OCI-LY1 (cell line): ENCODE measurements around the gene FAM83D.

Experiments used
- H2AFZ ChIP-seq: fragments of 200-600 bp; sonication (generic), shearing (Covaris generic); 2 replicates; pipeline ENCODE4 v1.6.0; 2014; ENCODE audit warnings: antibody characterized with exemption, mild to moderate bottlenecking, low read length
- H3F3A ChIP-seq: fragments of 200-600 bp; sonication (generic), shearing (Covaris generic); 2 replicates; pipeline ENCODE4 v1.6.0; 2014; ENCODE audit warnings: mild to moderate bottlenecking, antibody characterized with exemption, low read length, moderate library complexity; ENCODE audit not compliant: insufficient read depth
- H3K27ac ChIP-seq: fragments of 200-600 bp; sonication (generic); 2 replicates; pipeline ENCODE4 v1.5.1; 2014; ENCODE audit warnings: low read length, mixed run types, mild to moderate bottlenecking, low read depth; ENCODE audit not compliant: poor library complexity, severe bottlenecking
- H3K27me3 ChIP-seq: fragments of 200-600 bp; sonication (generic); 2 replicates; pipeline ENCODE4 v1.6.0; 2014; ENCODE audit warnings: antibody characterized with exemption, mild to moderate bottlenecking, low read length, moderate library complexity; ENCODE audit not compliant: insufficient read depth
- H3K36me3 ChIP-seq: fragments of 200-600 bp; sonication (generic); 2 replicates; pipeline ENCODE4 v1.6.1; 2014; ENCODE audit warnings: mild to moderate bottlenecking, antibody characterized with exemption, low read length, moderate library complexity, mixed read lengths; ENCODE audit not compliant: insufficient read depth
- H3K4me1 ChIP-seq: fragments of 200-600 bp; sonication (generic); 2 replicates; pipeline ENCODE4 v1.5.1; 2014; ENCODE audit warnings: mild to moderate bottlenecking, low read length, moderate library complexity; ENCODE audit not compliant: insufficient read depth, severe bottlenecking
- H3K4me2 ChIP-seq: fragments of 200-600 bp; sonication (generic), shearing (Covaris generic); 2 replicates; pipeline ENCODE4 v1.6.1; 2014; ENCODE audit warnings: low read length
- H3K4me3 ChIP-seq: fragments of 200-600 bp; sonication (generic); 2 replicates; pipeline ENCODE4 v1.5.1; 2014; ENCODE audit warnings: low read length, low read depth, mild to moderate bottlenecking, mixed read lengths; ENCODE audit not compliant: poor library complexity, severe bottlenecking
- H3K79me2 ChIP-seq: fragments of 200-600 bp; shearing (Covaris generic); 2 replicates; pipeline ENCODE4 v1.6.1; 2016; ENCODE audit warnings: mixed run types, low read length, mixed read lengths; ENCODE audit not compliant: insufficient read depth
- H3K9ac ChIP-seq: fragments of 200-600 bp; sonication (generic), shearing (Covaris generic); 2 replicates; pipeline ENCODE4 v1.6.1; 2014; ENCODE audit warnings: mild to moderate bottlenecking, low read length, mixed read lengths
- H3K9me2 ChIP-seq: fragments of 200-600 bp; sonication (generic), shearing (Covaris generic); 2 replicates; pipeline ENCODE4 v1.6.1; 2014; ENCODE audit warnings: low read depth, mild to moderate bottlenecking, low read length, mixed read lengths
- H3K9me3 ChIP-seq: fragments of 200-600 bp; shearing (Covaris generic); 2 replicates; pipeline ENCODE4 v1.6.1; 2014; ENCODE audit warnings: low read length, mixed read lengths
- H4K20me1 ChIP-seq: fragments of 200-600 bp; sonication (generic), shearing (Covaris generic); 2 replicates; pipeline ENCODE4 v1.6.0; 2016; ENCODE audit warnings: mild to moderate bottlenecking, low read length; ENCODE audit not compliant: insufficient read depth
- EZH2 ChIP-seq: fragments of 200-600 bp; sonication (generic), shearing (Covaris generic); IDR thresholded peaks from 2 replicates; pipeline ENCODE4 v1.8.0; 2017; ENCODE audit warnings: borderline replicate concordance, mixed run types, mild to moderate bottlenecking, antibody characterized with exemption, low read length, moderate library complexity, mixed read lengths
- TF ChIP-seq, protein P1 (sequence below): fragments of 200-600 bp; sonication (generic), shearing (Covaris generic); IDR thresholded peaks from 2 replicates; pipeline ENCODE4 v1.5.1; 2017; ENCODE audit warnings: mild to moderate bottlenecking, antibody characterized with exemption, low read length, moderate library complexity, mixed read lengths

FAM83D gene

DNA sequence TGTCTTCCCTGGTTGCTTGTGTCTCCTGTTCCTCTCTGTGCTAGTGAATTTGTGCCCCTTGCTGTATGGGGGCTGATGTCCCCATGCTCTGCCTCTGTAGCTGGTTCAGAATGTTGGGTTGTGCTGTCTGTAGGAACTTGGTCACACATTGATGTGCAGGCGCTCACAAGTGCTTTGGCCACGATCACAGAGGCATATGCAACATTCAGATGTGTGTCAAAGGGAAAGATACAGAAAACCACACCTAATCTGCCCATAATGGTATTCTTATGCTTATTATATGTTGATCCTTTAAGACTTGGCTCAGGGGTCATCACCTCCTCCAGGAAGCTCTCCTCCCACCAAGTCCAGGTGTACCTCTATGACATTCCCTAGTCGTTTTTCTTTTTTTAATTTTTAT is 18.8 kb downstream of the FAM83D start:
- no peak overlapping the region for H3K4me3 ChIP-seq
- no peak overlapping the region for H3K4me2 ChIP-seq
- no peak overlapping the region for H3K9ac ChIP-seq
- H4K20me1 ChIP-seq = no peaks in the 10 kb centered on the region
- H3F3A ChIP-seq = no peaks in the 10 kb centered on the region
- H3K9me3 ChIP-seq = no peaks in the 10 kb centered on the region
- TF ChIP-seq, protein P1, sequence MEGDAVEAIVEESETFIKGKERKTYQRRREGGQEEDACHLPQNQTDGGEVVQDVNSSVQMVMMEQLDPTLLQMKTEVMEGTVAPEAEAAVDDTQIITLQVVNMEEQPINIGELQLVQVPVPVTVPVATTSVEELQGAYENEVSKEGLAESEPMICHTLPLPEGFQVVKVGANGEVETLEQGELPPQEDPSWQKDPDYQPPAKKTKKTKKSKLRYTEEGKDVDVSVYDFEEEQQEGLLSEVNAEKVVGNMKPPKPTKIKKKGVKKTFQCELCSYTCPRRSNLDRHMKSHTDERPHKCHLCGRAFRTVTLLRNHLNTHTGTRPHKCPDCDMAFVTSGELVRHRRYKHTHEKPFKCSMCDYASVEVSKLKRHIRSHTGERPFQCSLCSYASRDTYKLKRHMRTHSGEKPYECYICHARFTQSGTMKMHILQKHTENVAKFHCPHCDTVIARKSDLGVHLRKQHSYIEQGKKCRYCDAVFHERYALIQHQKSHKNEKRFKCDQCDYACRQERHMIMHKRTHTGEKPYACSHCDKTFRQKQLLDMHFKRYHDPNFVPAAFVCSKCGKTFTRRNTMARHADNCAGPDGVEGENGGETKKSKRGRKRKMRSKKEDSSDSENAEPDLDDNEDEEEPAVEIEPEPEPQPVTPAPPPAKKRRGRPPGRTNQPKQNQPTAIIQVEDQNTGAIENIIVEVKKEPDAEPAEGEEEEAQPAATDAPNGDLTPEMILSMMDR = no peak
- TF ChIP-seq EZH2 = no peak
- H3K9me2 ChIP-seq = no peaks in the 10 kb centered on the region
- no peak overlapping the region for H3K27ac ChIP-seq
- no peaks in the 10 kb centered on the region for H3K27me3 ChIP-seq
- H3K79me2 ChIP-seq = 0 out of 2 replicates have a peak, but pooled peaks cover 3% of the 10 kb centered on the region
- no peak overlapping the region for H2AFZ ChIP-seq
- H3K36me3 ChIP-seq = peaks cover 92% of the 10 kb centered on the region
- no peaks in the 10 kb centered on the region for H3K4me1 ChIP-seq

DNA sequence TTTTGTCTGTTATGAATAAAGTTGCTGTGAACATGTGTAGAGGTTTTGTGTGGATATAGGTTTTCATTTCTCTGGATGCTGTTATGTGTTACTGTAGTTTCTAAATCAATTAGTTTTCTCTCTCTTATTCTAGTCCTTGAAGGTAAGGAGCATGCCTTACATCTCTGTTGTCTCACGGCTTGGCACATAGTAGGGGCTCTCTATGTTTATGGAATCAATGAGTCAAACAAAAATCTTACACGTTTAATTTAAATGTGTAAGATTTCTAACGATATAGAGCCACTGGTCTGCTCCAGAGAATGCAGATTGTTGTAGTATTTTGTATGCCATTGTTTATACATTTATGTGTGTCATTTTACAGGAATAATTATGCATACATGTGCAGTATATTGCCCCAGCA is 20.6 kb downstream of the FAM83D start:
- TF ChIP-seq, protein P1 = no peak
- TF ChIP-seq EZH2 = no peak
- H3K4me3 ChIP-seq = no peak overlapping the region
- H3K9me3 ChIP-seq = no peaks in the 10 kb centered on the region
- H3K36me3 ChIP-seq = peaks cover 91% of the 10 kb centered on the region
- H3K9ac ChIP-seq = no peak overlapping the region
- H4K20me1 ChIP-seq = no peaks in the 10 kb centered on the region
- no peaks in the 10 kb centered on the region for H3K27me3 ChIP-seq
- H2AFZ ChIP-seq = no peak overlapping the region
- no peak overlapping the region for H3K4me2 ChIP-seq
- no peaks in the 10 kb centered on the region for H3K4me1 ChIP-seq
- no peaks in the 10 kb centered on the region for H3F3A ChIP-seq
- no peak overlapping the region for H3K27ac ChIP-seq
- H3K9me2 ChIP-seq = no peaks in the 10 kb centered on the region
- H3K79me2 ChIP-seq = no peaks in the 10 kb centered on the region

DNA sequence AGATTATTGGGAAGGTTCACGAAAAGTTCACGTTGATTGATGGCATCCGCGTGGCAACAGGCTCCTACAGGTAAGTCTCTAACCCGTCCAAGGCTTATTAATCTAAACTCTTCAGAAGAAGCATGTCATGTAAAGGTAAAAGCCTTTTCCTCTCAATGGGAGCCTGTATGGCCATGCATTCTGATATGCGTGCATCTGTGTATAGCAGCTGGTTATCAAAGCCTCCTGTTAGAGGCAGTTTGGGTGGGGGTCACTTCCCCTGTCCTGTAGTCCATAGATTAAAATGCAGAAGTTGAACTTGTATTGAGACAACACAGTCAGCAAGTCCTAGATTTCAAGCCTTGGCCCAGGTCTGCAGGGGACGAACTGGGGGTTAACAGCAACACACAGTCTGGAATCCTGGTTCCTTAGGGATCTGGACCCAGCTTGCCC is 21.7 kb downstream of the FAM83D start:
- Histone ChIP-seq H3K27ac (no peak overlapping the region), H3F3A (no peaks in the 10 kb centered on the region), H3K9me2 (no peaks in the 10 kb centered on the region), H3K4me3 (no peak overlapping the region), H3K27me3 (no peaks in the 10 kb centered on the region), H2AFZ (no peak overlapping the region), H3K36me3 (peaks cover 91% of the 10 kb centered on the region), H3K9me3 (no peaks in the 10 kb centered on the region), H3K4me2 (no peak overlapping the region), H3K79me2 (no peaks in the 10 kb centered on the region), H4K20me1 (no peaks in the 10 kb centered on the region), H3K4me1 (no peaks in the 10 kb centered on the region), H3K9ac (no peak overlapping the region)
- TF ChIP-seq EZH2 = no peak
- TF ChIP-seq, protein P1 = no peak
